Spinal cord (tissue), 10 donors: ENCODE data around the gene PBX3. TPM values are rescaled to one million over a fixed set of nuclear protein-coding genes. Genes with fewer than 3 reads are reported as not detected.

Experiments used
- DNase-seq, 6 donors: peaks; one replicate each; pipeline versions ENCODE4 v3.0.0 to v3.0.0-alpha.2; 2013 to 2015; ENCODE audit warnings: low spot score in 6 of 6, low read depth in 4 of 6
- H3K27ac ChIP-seq: one replicate; pipeline ENCODE4 v1.5.1; 2013; ENCODE audit warnings: low read depth, low read length, control low read depth
- H3K27me3 ChIP-seq: one replicate; pipeline ENCODE4 v1.6.1; 2013; ENCODE audit warnings: low read length; ENCODE audit not compliant: control insufficient read depth, insufficient read depth
- H3K36me3 ChIP-seq: one replicate; pipeline ENCODE4 v1.6.1; 2013; ENCODE audit warnings: low read length; ENCODE audit not compliant: control insufficient read depth, insufficient read depth
- H3K4me1 ChIP-seq: one replicate; pipeline ENCODE4 v1.6.1; 2013; ENCODE audit warnings: low read length; ENCODE audit not compliant: control insufficient read depth, insufficient read depth
- H3K4me3 ChIP-seq: one replicate; pipeline ENCODE4 v1.5.1; 2013; ENCODE audit warnings: low read depth, low read length, control low read depth
- H3K9me3 ChIP-seq: one replicate; pipeline ENCODE4 v1.6.1; 2013; ENCODE audit warnings: low read length; ENCODE audit not compliant: control insufficient read depth, insufficient read depth
- WGBS: methylation state at CpG from one replicate; pipeline ENCODE4 v1.1.5; 2013; ENCODE audit warnings: missing lambda C conversion rate; ENCODE audit not compliant: insufficient coverage; 5-methylcytosine and 5-hydroxymethylcytosine counted together
- long read RNA-seq, 4 donors: transcript quantifications; one replicate each; lab custom pipeline, GENCODE V29; 2026
- polyA plus RNA-seq, 2 donors: library from polyadenylated mRNA; unstranded; fragments of 120-200 nt; gene quantifications; one replicate each; pipeline ENCODE4 v1.2.1, GENCODE V29; 2013; ENCODE audit not compliant: insufficient read length in 2 of 2
- total RNA-seq, 2 donors: library from RNA; depleted of rRNA in 1 of 2; stranded (reverse); fragments of 120-200 nt in 1 of 2; fragments of >200 nt in 1 of 2; gene quantifications; one replicate each; pipeline versions ENCODE4 v1.2.3 to v1.2.4, GENCODE V29; 2013 to 2014
- donor health status: healthy.

The PBX3 gene
- 10 to 100 TPM; 44.6 to 69.0 TPM for total RNA-seq
- 100 to 1,000 TPM; 104 to 132 TPM for polyA plus RNA-seq
- long read RNA-seq, donor 1, transcript PBX3-204 (9 exons, 2,775 nt) = major isoform, 11 of 27 reads
- long read RNA-seq, donor 1, partial matches to known transcripts = 6 of 27 reads
- long read RNA-seq, donor 1, other reads (novel, unspliced or antisense) = 0 of 27 reads
- long read RNA-seq, donor 2, partial matches to known transcripts = 28 of 36 reads
- long read RNA-seq, donor 2, other reads (novel, unspliced or antisense) = 0 of 36 reads
- long read RNA-seq, donor 3, transcript PBX3-204 (9 exons, 2,775 nt) = major isoform, 6 of 24 reads
- long read RNA-seq, donor 3, partial matches to known transcripts = 15 of 24 reads
- long read RNA-seq, donor 3, other reads (novel, unspliced or antisense) = 0 of 24 reads
- long read RNA-seq, donor 4, partial matches to known transcripts = 14 of 20 reads
- long read RNA-seq, donor 4, other reads (novel, unspliced or antisense) = 0 of 20 reads

DNA sequence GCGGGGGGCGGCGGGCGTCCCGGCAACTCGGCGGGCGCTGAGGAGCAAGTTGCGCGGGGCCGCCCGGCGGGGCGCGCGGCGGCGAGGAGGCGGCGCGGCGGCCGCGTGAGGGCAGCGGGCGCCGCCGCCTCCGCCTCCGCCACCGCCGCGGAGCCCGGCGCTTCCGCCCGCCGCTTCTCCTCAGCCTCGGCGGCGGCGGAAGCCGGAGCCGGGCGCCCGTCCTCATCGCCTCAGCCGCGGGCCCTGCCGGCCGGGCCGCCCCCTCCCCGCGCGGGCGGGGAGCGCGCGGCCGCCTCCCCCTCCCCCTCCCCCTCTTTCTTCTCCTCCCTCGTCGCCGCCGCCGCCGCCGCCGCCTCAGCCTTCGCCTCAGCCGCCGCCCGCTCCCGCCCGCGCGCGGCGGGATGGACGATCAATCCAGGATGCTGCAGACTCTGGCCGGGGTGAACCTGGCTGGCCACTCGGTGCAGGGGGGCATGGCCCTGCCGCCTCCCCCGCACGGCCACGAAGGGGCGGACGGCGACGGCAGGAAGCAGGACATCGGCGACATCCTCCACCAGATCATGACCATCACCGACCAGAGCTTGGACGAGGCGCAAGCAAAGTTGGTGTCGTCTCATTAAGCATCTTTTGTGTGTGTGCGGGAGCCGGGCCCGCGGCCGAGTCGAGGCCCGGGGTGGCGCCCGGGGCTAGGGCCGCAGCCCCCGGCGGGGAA lies at the start of gene PBX3:
PBX3 (plus strand) TSS at position 321 of the 712 bp plus-strand sequence.
- H3K27me3 ChIP-seq = no peaks in the 10 kb centered on the region
- H3K36me3 ChIP-seq = no peaks in the 10 kb centered on the region
- peak in 2 of 6 donors; percentile 85 to 86 for DNase-seq
- H3K4me1 ChIP-seq = peaks cover 7% of the 10 kb centered on the region
- under 1% methylated on average over 106 of the region's 107 CpGs for WGBS
- peak within 1 kb of the TSS; percentile 91 for H3K27ac ChIP-seq
- peak within 1 kb of the TSS; percentile 67 for H3K4me3 ChIP-seq
- no peaks in the 10 kb centered on the region for H3K9me3 ChIP-seq

GRCh38 chr9:125699870-125700269 lies 47.3 kb upstream of the PBX3 start:
- H3K36me3 ChIP-seq = no peaks in the 10 kb centered on the region
- H3K27me3 ChIP-seq = no peaks in the 10 kb centered on the region
- H3K4me3 ChIP-seq = no peak overlapping the region
- H3K4me1 ChIP-seq = no peaks in the 10 kb centered on the region
- H3K27ac ChIP-seq = no peak overlapping the region
- H3K9me3 ChIP-seq = no peaks in the 10 kb centered on the region
- 59% methylated on average over 2 of the region's 3 CpGs for WGBS
- no peak for DNase-seq

DNA sequence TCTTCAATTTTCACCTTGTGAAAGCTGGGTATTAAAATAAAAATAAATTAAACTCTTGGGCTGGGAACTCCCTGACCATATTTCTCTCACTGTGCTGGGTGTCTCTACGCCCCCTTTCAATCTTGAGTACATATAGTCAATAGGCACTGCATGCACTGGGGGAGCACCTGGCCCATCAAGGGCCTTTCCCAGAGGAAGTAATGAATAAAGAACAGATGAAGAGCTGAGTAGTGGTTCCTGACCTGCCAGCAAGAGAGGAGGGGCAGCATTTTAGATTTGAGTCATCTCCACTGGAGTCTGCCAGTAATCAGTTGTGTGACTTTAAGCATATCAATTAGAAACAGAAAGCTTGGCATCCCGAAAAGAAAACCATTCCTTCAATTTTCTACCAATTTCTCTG lies 46.4 kb upstream of the PBX3 start:
- DNase-seq = no peak
- Histone ChIP-seq H3K4me3 (no peak overlapping the region), H3K27me3 (no peaks in the 10 kb centered on the region), H3K9me3 (no peaks in the 10 kb centered on the region), H3K36me3 (no peaks in the 10 kb centered on the region), H3K27ac (no peak overlapping the region), H3K4me1 (no peaks in the 10 kb centered on the region)
- WGBS = no CpG with 5 or more reads among the region's 2 CpGs

- no peaks in the 10 kb centered on the region for H3K27me3 ChIP-seq
- H3K36me3 ChIP-seq = no peaks in the 10 kb centered on the region
- H3K27ac ChIP-seq = no peak overlapping the region
- H3K9me3 ChIP-seq = no peaks in the 10 kb centered on the region
- no peaks in the 10 kb centered on the region for H3K4me1 ChIP-seq
- 60% methylated on average over 3 of the region's 6 CpGs for WGBS
- H3K4me3 ChIP-seq = no peak overlapping the region
- DNase-seq = no peak
Observed at GRCh38 chr9:125701351-125701750, 45.8 kb upstream of the PBX3 start.

DNA sequence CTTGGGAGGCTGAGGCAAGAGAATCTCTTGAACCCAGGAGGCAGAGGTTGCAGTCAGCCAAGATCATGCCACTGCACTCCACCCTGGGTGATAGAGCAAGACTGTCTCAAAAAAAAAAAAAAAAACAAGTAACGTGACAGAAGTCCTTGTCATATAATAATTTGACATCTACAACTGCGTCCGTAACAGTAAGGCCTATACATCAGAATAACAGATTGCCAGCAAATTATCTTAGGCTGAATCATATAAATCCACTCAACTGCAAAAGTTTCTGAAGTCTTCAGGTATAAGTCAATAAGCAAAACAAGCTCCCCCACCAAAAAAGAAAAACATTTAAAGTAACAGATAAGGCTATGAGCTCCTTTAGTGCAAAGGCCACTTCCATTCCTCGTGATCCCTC lies 43.5 kb upstream of the PBX3 start:
- no peak overlapping the region for H3K4me3 ChIP-seq
- 93% methylated on average over 2 of the region's 4 CpGs for WGBS
- H3K27me3 ChIP-seq = no peaks in the 10 kb centered on the region
- H3K27ac ChIP-seq = no peak overlapping the region
- no peak for DNase-seq
- no peaks in the 10 kb centered on the region for H3K9me3 ChIP-seq
- no peaks in the 10 kb centered on the region for H3K36me3 ChIP-seq
- H3K4me1 ChIP-seq = no peaks in the 10 kb centered on the region

DNA sequence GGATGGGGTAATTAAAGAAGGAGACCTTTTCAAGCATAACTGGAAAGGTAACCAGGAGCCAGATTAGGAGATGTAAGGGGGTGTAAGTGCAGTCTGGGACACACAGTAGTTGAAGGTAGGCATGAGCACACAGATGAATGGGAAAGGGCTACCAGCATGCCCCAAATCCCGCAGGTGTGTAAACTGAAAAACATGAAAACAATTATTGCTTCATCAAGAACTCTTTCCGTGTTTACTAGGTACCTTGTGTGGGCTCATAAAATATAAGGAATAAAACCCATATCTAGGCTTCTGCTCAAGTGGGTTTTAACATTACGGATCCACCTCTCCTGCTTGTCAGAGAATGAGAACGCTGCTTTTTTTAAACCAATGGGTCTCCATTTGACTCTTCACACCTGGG lies 41.3 kb upstream of the PBX3 start:
- no peaks in the 10 kb centered on the region for H3K4me1 ChIP-seq
- 93% methylated on average over 2 of the region's 4 CpGs for WGBS

GRCh38 chr9:125706651-125707471 lies 40.3 kb upstream of the PBX3 start, which contains the start of gene MAPKAP1:
MAPKAP1 (minus strand) TSS chr9:125707208; CDS start chr9:125672574, 34,634 bp downstream.
- under 1% methylated on average over 62 of the region's 63 CpGs for WGBS
- Histone ChIP-seq H3K9me3 (no peaks in the 10 kb centered on the region), H3K36me3 (no peaks in the 10 kb centered on the region), H3K4me1 (no peaks in the 10 kb centered on the region), H3K27ac (peak within 1 kb of the TSS; percentile 76), H3K4me3 (peak within 1 kb of the TSS; percentile 71), H3K27me3 (no peaks in the 10 kb centered on the region)
- DNase-seq = peak; percentile 75 to 98 (median 89)

More for the DNA sequence above, 41.3 kb upstream of the PBX3 start:
- Histone ChIP-seq H3K9me3 (no peaks in the 10 kb centered on the region), H3K36me3 (no peaks in the 10 kb centered on the region), H3K27ac (no peak overlapping the region), H3K27me3 (no peaks in the 10 kb centered on the region), H3K4me3 (peak overlapping the region; percentile 71)
- DNase-seq = no peak

- H3K27me3 ChIP-seq = no peaks in the 10 kb centered on the region
- peak overlapping the region; percentile 76 for H3K27ac ChIP-seq
- peak in 1 of 6 donors; percentile 31 for DNase-seq
- no peaks in the 10 kb centered on the region for H3K4me1 ChIP-seq
- no peaks in the 10 kb centered on the region for H3K36me3 ChIP-seq
- no peaks in the 10 kb centered on the region for H3K9me3 ChIP-seq
- H3K4me3 ChIP-seq = peak overlapping the region; percentile 71
- WGBS = 0% methylated on average over 1 of the region's 4 CpGs
Observed at GRCh38 chr9:125707472-125707804, 39.7 kb upstream of the PBX3 start.

DNA sequence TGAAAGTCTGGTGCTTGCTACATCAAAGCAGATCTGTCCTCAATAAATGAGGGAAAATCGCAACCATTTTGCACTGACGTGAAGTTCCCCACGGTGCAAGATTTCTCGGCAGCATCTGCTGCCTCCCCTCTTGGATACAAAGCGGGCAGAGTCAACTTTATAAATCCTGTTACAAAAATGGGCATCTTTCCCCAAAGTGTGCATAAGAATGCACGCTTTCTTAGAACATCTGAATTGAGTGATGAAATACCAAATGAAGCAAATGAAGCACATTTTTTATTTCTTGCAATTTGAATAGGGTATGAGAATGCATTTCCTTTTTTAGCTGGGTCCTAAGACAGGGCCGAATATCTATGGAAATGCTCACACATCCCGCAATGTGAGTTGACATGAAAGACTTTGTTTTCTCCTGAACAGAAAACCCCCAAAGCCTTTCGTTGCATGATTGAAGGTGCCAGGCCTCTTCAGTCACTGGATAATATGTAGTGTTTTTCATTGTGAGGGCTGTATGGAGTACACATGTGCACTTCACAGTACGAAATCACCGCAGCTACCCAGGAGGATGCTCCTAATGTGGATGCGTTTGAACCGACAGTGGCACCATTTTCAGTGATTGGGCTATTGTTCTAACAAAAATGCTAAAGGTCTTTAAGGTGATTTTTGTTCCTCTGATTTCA lies 20.6 kb upstream of the PBX3 start:
- H3K27me3 ChIP-seq = no peaks in the 10 kb centered on the region
- no peak overlapping the region for H3K4me3 ChIP-seq
- no peak overlapping the region for H3K27ac ChIP-seq
- no peaks in the 10 kb centered on the region for H3K36me3 ChIP-seq
- no peaks in the 10 kb centered on the region for H3K9me3 ChIP-seq
- H3K4me1 ChIP-seq = no peaks in the 10 kb centered on the region
- DNase-seq = peak in 1 of 6 donors; percentile 73
- WGBS = 53% methylated on average over 12 of the region's 13 CpGs
